HFFc6 (cell line): ENCODE measurements around the gene LRP1B. TPM values are rescaled to one million over a fixed set of nuclear protein-coding genes. Genes with fewer than 3 reads are reported as not detected.

Source experiments
- DNase-seq: peaks from one replicate; pipeline ENCODE4 v3.0.0-alpha.2; 2018
- H3K27ac Mint-ChIP-seq: 2 replicates; pipeline ENCODE4 v1.8.0; 2020; ENCODE audit warnings: mild to moderate bottlenecking, mixed read lengths
- H3K27me3 Mint-ChIP-seq: 2 replicates; pipeline ENCODE4 v1.8.0; 2021; ENCODE audit warnings: mild to moderate bottlenecking, moderate library complexity, mixed read lengths; ENCODE audit not compliant: insufficient read depth
- H3K36me3 Mint-ChIP-seq: 2 replicates; pipeline ENCODE4 v1.8.0; 2021; ENCODE audit warnings: low read depth, mixed read lengths
- H3K4me1 Mint-ChIP-seq: 2 replicates; pipeline ENCODE4 v1.8.0; 2020; ENCODE audit warnings: low read depth, mixed read lengths
- H3K4me3 Mint-ChIP-seq: 2 replicates; pipeline ENCODE4 v1.8.0; 2020; ENCODE audit warnings: mild to moderate bottlenecking, moderate library complexity, mixed read lengths
- H3K9me3 Mint-ChIP-seq: 2 replicates; pipeline ENCODE4 v1.8.0; 2020; ENCODE audit warnings: mild to moderate bottlenecking, mixed read lengths
- CTCF ChIP-seq: fragments of 200-600 bp; sonication (generic); IDR thresholded peaks from 2 replicates; pipeline ENCODE4 v1.5.0; 2021; ENCODE audit warnings: antibody characterized with exemption, mild to moderate bottlenecking
- long read RNA-seq: library from polyadenylated mRNA; unstranded; transcript quantifications from one replicate; pipeline ENCODE4 v2.0.0, GENCODE V29; 2019
- total RNA-seq, 6 experiments: library from RNA; stranded (reverse); fragmentation: NEBNext Ultra II Directional; extraction: Animal tissue kit (Norgen Biotek cat#: 25700); gene quantifications; 2 replicates in 1 of 6; 3 replicates in 5 of 6; pipeline ENCODE4 v1.2.3, GENCODE V29; 2021

LRP1B gene
- not detected for total RNA-seq
- long read RNA-seq, result 0 reads

GRCh38 chr2:142131010-142131669, at the start of gene LRP1B:
TSS of gene LRP1B (minus strand) at chr2:142131016. CDS start at chr2:142130729, 287 bp downstream.
- Mint-ChIP-seq H3K4me1 (peaks cover 23% of the 10 kb centered on the region), H3K27me3 (peaks cover 8% of the 10 kb centered on the region), H3K27ac (no peak within 1 kb of the TSS), H3K4me3 (peak within 1 kb of the TSS; percentile 92), H3K9me3 (no peaks in the 10 kb centered on the region), H3K36me3 (no peaks in the 10 kb centered on the region)
- TF ChIP-seq CTCF, result no peak
- DNase-seq, result no peak

- Mint-ChIP-seq H3K36me3 (no peaks in the 10 kb centered on the region), H3K4me3 (no peak overlapping the region), H3K27me3 (no peaks in the 10 kb centered on the region; the same call in 1 of the 2 replicates), H3K4me1 (no peaks in the 10 kb centered on the region), H3K9me3 (no peaks in the 10 kb centered on the region; the same call in 1 of the 2 replicates), H3K27ac (no peak overlapping the region)
- no peak for DNase-seq
- no peak for TF ChIP-seq CTCF
Measured at GRCh38 chr2:142179686-142180085, 48.9 kb upstream of the LRP1B start.

- H3K4me3 Mint-ChIP-seq, result no peak overlapping the region
Measured at GRCh38 chr2:142178604-142179003, 47.8 kb upstream of the LRP1B start.

GRCh38 chr2:142176941-142177340, 46.1 kb upstream of the LRP1B start:
- TF ChIP-seq CTCF, result no peak
- Mint-ChIP-seq H3K4me3 (no peak overlapping the region), H3K27ac (no peak overlapping the region), H3K4me1 (no peaks in the 10 kb centered on the region), H3K9me3 (no peaks in the 10 kb centered on the region; the same call in none of the 2 replicates), H3K27me3 (no peaks in the 10 kb centered on the region), H3K36me3 (no peaks in the 10 kb centered on the region)
- DNase-seq, result no peak

More at GRCh38 chr2:142178604-142179003, 47.8 kb upstream of the LRP1B start:
- Mint-ChIP-seq H3K36me3 (no peaks in the 10 kb centered on the region), H3K27ac (no peak overlapping the region), H3K4me1 (no peaks in the 10 kb centered on the region), H3K9me3 (no peaks in the 10 kb centered on the region; the same call in none of the 2 replicates), H3K27me3 (no peaks in the 10 kb centered on the region; the same call in 1 of the 2 replicates)
- no peak for TF ChIP-seq CTCF
- DNase-seq, result no peak

GRCh38 chr2:142175813-142176338, 45.1 kb upstream of the LRP1B start:
- Mint-ChIP-seq H3K27ac (no peak overlapping the region), H3K4me3 (no peak overlapping the region), H3K27me3 (no peaks in the 10 kb centered on the region; the same call in 1 of the 2 replicates), H3K36me3 (no peaks in the 10 kb centered on the region), H3K9me3 (no peaks in the 10 kb centered on the region; the same call in 1 of the 2 replicates), H3K4me1 (no peaks in the 10 kb centered on the region)
- TF ChIP-seq CTCF, result no peak
- no peak for DNase-seq
